ENCODE measurements around the gene NAA11. TPM values are rescaled to one million over a fixed set of nuclear protein-coding genes. Genes with fewer than 3 reads are reported as not detected.

Gene NAA11
- total and polyA plus RNA-seq, 3 donors from 2014 or later = 17.2 to 23.0 (median 17.9) TPM

DNA sequence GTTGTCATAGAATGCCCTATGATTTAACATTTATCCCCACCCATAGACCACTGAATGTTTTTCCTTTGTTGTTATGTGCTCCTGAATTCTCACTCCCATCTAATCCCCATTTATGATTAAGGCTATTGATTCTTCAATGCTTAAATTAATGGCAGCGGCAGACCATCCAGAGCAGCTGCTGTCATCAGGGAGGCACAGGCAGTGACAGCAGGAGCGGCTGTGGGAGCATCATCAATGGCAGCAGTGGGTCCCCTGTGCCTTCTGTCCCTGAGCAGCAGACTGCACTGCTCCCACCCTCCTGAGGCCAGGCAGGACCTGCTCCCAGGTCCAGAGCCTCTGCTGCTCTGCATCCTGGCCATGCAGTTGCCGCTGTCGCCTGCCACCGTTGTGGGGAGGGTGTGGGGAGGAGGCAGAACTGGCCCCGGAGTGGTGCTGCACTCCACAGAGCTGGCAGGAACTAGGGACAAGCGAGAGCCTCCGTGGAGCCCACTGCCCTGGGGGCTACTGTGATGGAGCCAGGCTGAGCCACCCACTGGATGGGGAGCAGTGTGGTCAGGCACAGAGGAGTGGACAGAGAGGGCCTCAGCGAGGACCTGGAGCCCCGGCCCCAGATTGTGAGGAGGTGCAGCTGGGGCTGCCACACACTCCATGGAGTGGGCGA is 29.0 kb downstream of the NAA11 start:
- no peaks in the 10 kb centered on the region for H3K9me3 ChIP-seq
- H3K27me3 ChIP-seq = no peaks in the 10 kb centered on the region
- H3K36me3 ChIP-seq (ENCODE audit: low read depth, missing control alignments) = no peaks in the 10 kb centered on the region
- no peak for DNase-seq
- intact Hi-C loops (cut with DNase I; ENCODE audit: low total_unique reads) = no loop called here
- no peak for TF ChIP-seq POLR2A (IDR thresholded peaks at IDR 0.05)
- TF ChIP-seq, protein P1, sequence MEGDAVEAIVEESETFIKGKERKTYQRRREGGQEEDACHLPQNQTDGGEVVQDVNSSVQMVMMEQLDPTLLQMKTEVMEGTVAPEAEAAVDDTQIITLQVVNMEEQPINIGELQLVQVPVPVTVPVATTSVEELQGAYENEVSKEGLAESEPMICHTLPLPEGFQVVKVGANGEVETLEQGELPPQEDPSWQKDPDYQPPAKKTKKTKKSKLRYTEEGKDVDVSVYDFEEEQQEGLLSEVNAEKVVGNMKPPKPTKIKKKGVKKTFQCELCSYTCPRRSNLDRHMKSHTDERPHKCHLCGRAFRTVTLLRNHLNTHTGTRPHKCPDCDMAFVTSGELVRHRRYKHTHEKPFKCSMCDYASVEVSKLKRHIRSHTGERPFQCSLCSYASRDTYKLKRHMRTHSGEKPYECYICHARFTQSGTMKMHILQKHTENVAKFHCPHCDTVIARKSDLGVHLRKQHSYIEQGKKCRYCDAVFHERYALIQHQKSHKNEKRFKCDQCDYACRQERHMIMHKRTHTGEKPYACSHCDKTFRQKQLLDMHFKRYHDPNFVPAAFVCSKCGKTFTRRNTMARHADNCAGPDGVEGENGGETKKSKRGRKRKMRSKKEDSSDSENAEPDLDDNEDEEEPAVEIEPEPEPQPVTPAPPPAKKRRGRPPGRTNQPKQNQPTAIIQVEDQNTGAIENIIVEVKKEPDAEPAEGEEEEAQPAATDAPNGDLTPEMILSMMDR (IDR thresholded peaks at IDR 0.05) = no peak
- no peak overlapping the region for H3K4me3 ChIP-seq
- WGBS, 2 donors = 84 to 97% methylated on average over 4 to 9 of the region's 11 CpGs
- H3K27ac ChIP-seq = no peak overlapping the region
- H3K4me1 ChIP-seq = no peaks in the 10 kb centered on the region

DNA sequence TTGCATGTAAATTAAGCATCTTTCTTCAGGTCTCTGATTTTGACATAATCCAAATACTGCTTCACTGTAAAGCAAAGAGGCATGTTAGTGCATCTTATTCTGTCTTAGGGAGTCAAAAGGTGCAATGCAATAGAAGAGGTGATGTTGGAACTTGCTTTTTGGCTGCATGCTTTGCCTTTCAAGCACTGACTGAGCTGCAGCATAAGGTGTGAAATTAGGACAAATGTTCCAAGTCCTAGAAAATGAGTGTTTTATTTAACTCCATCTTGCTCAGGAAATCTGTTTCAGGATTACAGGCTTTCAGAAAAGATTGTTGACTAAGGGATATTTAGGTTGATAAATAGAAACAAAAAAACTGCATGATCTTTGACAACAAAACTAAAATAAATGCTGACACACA is 30.8 kb downstream of the NAA11 start:
- Histone ChIP-seq H3K4me3 (no peak overlapping the region), H3K4me1 (no peaks in the 10 kb centered on the region), H3K27me3 (no peaks in the 10 kb centered on the region), H3K36me3 (ENCODE audit: low read depth, missing control alignments) (no peaks in the 10 kb centered on the region), H3K9me3 (no peaks in the 10 kb centered on the region), H3K27ac (no peak overlapping the region)
- TF ChIP-seq, protein P1 (IDR thresholded peaks at IDR 0.05) = no peak
- no peak for TF ChIP-seq POLR2A (IDR thresholded peaks at IDR 0.05)
- no peak for DNase-seq
- intact Hi-C loops (cut with DNase I; ENCODE audit: low total_unique reads) = no loop called here

- H3K4me3 ChIP-seq = no peak overlapping the region
- no peak overlapping the region for H3K27ac ChIP-seq
- TF ChIP-seq, protein P1 (IDR thresholded peaks at IDR 0.05) = no peak
- TF ChIP-seq POLR2A (IDR thresholded peaks at IDR 0.05) = no peak
- no peaks in the 10 kb centered on the region for H3K36me3 ChIP-seq (ENCODE audit: low read depth, missing control alignments)
- no peaks in the 10 kb centered on the region for H3K9me3 ChIP-seq
- H3K4me1 ChIP-seq = no peaks in the 10 kb centered on the region
- 97 to 98% methylated on average over 2 of the region's 2 CpGs for WGBS, 2 donors
- no peaks in the 10 kb centered on the region for H3K27me3 ChIP-seq
- no peak for DNase-seq
- intact Hi-C loops (cut with DNase I; ENCODE audit: low total_unique reads) = no loop called here
Measured at GRCh38 chr4:79294064-79294463, 31.8 kb downstream of the NAA11 start.

DNA sequence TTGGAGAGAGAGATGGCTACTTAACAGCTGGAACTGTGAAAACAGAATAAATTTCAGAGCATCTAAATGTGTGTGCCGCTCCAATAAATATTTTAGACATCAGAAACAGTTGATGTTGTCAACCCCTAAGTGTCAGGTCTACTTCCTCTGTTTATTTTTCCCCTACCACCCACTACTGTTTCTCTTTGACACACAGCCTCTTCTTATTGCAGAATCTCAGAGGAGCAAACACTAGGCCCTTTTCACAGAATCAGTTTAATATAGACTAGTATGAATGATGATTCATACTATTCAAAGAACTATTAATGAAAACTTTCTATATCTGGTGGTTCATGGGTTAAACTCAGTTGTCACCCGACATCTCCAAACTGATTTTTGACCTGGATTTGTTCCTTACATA is 33.9 kb downstream of the NAA11 start:
- Histone ChIP-seq H3K27ac (no peak overlapping the region), H3K36me3 (ENCODE audit: low read depth, missing control alignments) (no peaks in the 10 kb centered on the region), H3K9me3 (no peaks in the 10 kb centered on the region), H3K4me3 (no peak overlapping the region), H3K27me3 (no peaks in the 10 kb centered on the region), H3K4me1 (no peaks in the 10 kb centered on the region)
- TF ChIP-seq, protein P1 (IDR thresholded peaks at IDR 0.05) = no peak
- no peak for TF ChIP-seq POLR2A (IDR thresholded peaks at IDR 0.05)
- intact Hi-C loops (cut with DNase I; ENCODE audit: low total_unique reads) = no loop called here
- WGBS, 2 donors = 87 to 94% methylated on average over 2 of the region's 2 CpGs
- no peak for DNase-seq

- no peaks in the 10 kb centered on the region for H3K4me1 ChIP-seq
- 79 to 85% methylated on average over 4 of the region's 4 CpGs for WGBS, 2 donors
- DNase-seq = no peak
- H3K36me3 ChIP-seq (ENCODE audit: low read depth, missing control alignments) = no peaks in the 10 kb centered on the region
- intact Hi-C loops (cut with DNase I; ENCODE audit: low total_unique reads) = no loop called here
- no peaks in the 10 kb centered on the region for H3K9me3 ChIP-seq
- H3K4me3 ChIP-seq = no peak overlapping the region
- TF ChIP-seq, protein P1 (IDR thresholded peaks at IDR 0.05) = no peak
- no peak for TF ChIP-seq POLR2A (IDR thresholded peaks at IDR 0.05)
- H3K27me3 ChIP-seq = no peaks in the 10 kb centered on the region
- no peak overlapping the region for H3K27ac ChIP-seq
Measured at GRCh38 chr4:79290376-79290775, 35.5 kb downstream of the NAA11 start.
